ENCODE data around the gene TBX4. TPM values are rescaled to one million over a fixed set of nuclear protein-coding genes. Genes with fewer than 3 reads are reported as not detected.

Gene TBX4
- polyA plus RNA-seq, 2 of the 4 experiments (the other 2 are of a cell fraction), result 0.17 to 0.18 TPM

DNA sequence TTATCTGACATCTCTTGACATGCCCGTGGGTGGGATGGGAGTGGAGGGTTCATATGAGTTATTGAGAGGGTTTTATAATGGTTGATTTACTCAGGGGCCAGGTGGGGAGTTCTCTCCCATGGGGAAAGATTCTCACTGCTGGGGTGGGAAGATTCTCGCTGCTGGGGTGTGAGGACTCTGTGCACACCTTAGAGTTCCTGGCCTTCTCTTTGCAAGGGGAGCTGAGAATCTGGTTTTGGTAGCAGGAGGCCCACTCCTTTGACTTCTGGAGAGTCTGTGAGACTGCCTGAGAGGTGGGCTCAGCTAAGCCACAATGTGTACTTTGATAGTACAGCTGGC, 31.5 kb downstream of the TBX4 start:
- no peak for ATAC-seq
- ChIA-PET CTCF (interaction anchor here (1.0 to 1.6 kb wide), 3 partner anchors 11 to 71 kb away, joined by 3 to 5 read pairs (median 3); no protein-coding TSS in a partner anchor), POLR2A (no interaction called here)
- Histone ChIP-seq H3K9me3 (no peaks in the 10 kb centered on the region), H3K4me2 (no peak overlapping the region), H3K4me3 (no peak overlapping the region), H3K27ac (no peak overlapping the region), H3K4me1 (peaks cover under 1% of the 10 kb centered on the region; the same call in 2 of the 3 replicates)
- no peak for FAIRE-seq
- DNase-seq (ENCODE audit: low read depth in 1 of 2, low spot score in 1 of 2), result no peak
- no peak for TF ChIP-seq RNF2 (IDR thresholded peaks at IDR 0.05; ENCODE audit: borderline replicate concordance, low read depth)
- no peak for TF ChIP-seq TP53 (CRISPR knock-in tag; IDR thresholded peaks at IDR 0.05)
- TF ChIP-seq EP300 (IDR thresholded peaks at IDR 0.05), result no peak
- TF ChIP-seq, protein P1, sequence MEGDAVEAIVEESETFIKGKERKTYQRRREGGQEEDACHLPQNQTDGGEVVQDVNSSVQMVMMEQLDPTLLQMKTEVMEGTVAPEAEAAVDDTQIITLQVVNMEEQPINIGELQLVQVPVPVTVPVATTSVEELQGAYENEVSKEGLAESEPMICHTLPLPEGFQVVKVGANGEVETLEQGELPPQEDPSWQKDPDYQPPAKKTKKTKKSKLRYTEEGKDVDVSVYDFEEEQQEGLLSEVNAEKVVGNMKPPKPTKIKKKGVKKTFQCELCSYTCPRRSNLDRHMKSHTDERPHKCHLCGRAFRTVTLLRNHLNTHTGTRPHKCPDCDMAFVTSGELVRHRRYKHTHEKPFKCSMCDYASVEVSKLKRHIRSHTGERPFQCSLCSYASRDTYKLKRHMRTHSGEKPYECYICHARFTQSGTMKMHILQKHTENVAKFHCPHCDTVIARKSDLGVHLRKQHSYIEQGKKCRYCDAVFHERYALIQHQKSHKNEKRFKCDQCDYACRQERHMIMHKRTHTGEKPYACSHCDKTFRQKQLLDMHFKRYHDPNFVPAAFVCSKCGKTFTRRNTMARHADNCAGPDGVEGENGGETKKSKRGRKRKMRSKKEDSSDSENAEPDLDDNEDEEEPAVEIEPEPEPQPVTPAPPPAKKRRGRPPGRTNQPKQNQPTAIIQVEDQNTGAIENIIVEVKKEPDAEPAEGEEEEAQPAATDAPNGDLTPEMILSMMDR (IDR thresholded peaks at IDR 0.05), result no peak
- no peak for TF ChIP-seq MYC (IDR thresholded peaks at IDR 0.05; ENCODE audit: borderline replicate concordance, low read length)
- no peak for TF ChIP-seq HEYL (CRISPR knock-in tag; IDR thresholded peaks at IDR 0.05)
- no peak for TF ChIP-seq CHD2 (IDR thresholded peaks at IDR 0.05; ENCODE audit: low read length, partially characterized antibody)
- no peak for TF ChIP-seq SMC3 (IDR thresholded peaks at IDR 0.05)
- no peak for TF ChIP-seq NFE2L2 (conservative IDR thresholded peaks at IDR 0.05; ENCODE audit: low read length)
- TF ChIP-seq ZNF302 (CRISPR knock-in tag; IDR thresholded peaks at IDR 0.05), result no peak
- no peak for TF ChIP-seq TFCP2L1 (CRISPR knock-in tag; IDR thresholded peaks at IDR 0.05)
- TF ChIP-seq ESRRA (IDR thresholded peaks at IDR 0.05; ENCODE audit: borderline replicate concordance, low read length), result no peak
- TF ChIP-seq, protein P2, sequence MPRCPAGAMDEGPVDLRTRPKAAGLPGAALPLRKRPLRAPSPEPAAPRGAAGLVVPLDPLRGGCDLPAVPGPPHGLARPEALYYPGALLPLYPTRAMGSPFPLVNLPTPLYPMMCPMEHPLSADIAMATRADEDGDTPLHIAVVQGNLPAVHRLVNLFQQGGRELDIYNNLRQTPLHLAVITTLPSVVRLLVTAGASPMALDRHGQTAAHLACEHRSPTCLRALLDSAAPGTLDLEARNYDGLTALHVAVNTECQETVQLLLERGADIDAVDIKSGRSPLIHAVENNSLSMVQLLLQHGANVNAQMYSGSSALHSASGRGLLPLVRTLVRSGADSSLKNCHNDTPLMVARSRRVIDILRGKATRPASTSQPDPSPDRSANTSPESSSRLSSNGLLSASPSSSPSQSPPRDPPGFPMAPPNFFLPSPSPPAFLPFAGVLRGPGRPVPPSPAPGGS (IDR thresholded peaks at IDR 0.05), result no peak
- TF ChIP-seq HOXB13 (CRISPR knock-in tag; IDR thresholded peaks at IDR 0.05; ENCODE audit: low read depth), result no peak
- TF ChIP-seq JUNB (IDR thresholded peaks at IDR 0.05), result no peak
- TF ChIP-seq KDM1A (IDR thresholded peaks at IDR 0.05; ENCODE audit: low read depth), result no peak
- no peak for TF ChIP-seq GATA3 (IDR thresholded peaks at IDR 0.05; ENCODE audit: borderline replicate concordance)
- TF ChIP-seq HOXA7 (CRISPR knock-in tag; IDR thresholded peaks at IDR 0.05), result no peak
- no peak for TF ChIP-seq CHD4 (IDR thresholded peaks at IDR 0.05; ENCODE audit: borderline replicate concordance)
- WGBS (ENCODE audit: missing lambda C conversion rate), result 37% methylated on average over 2 of the region's 2 CpGs

DNA sequence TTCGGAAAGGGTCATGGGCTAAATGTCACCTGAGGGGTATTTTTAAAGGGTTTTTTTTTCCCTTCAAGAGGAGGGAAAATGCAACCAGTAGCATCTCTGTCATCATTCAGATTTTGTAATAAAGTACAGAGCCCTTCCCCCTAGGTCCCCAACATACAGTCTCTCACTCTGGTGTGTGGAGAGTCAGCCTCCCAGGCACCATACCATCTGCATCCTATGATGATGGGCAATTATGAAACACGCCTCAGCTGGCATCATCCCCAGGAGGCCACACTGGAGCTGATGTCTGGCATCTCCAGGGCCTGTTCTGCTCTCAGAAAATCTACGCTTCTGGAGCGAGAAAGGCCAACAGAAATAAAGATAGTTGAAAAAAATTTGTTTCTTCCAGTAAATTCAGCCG, 32.0 kb downstream of the TBX4 start:
- ChIA-PET CTCF (interaction anchor here (0.7 to 1.6 kb wide), 4 partner anchors 10 to 72 kb away, joined by 3 to 5 read pairs (median 4); no protein-coding TSS in a partner anchor), POLR2A (no interaction called here)
- TF ChIP-seq, protein P3, sequence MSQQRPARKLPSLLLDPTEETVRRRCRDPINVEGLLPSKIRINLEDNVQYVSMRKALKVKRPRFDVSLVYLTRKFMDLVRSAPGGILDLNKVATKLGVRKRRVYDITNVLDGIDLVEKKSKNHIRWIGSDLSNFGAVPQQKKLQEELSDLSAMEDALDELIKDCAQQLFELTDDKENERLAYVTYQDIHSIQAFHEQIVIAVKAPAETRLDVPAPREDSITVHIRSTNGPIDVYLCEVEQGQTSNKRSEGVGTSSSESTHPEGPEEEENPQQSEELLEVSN (IDR thresholded peaks at IDR 0.05; ENCODE audit: borderline replicate concordance, low read depth), result no peak
- TF ChIP-seq KDM1A (IDR thresholded peaks at IDR 0.05; ENCODE audit: low read depth) (no peak), NFE2L2 (conservative IDR thresholded peaks at IDR 0.05; ENCODE audit: low read length) (no peak), CBX2 (IDR thresholded peaks at IDR 0.05; ENCODE audit: borderline replicate concordance, low read depth) (no peak)
- FAIRE-seq, result no peak
- peaks cover 5% of the 10 kb centered on the region for H3K4me1 ChIP-seq
- no peaks in the 10 kb centered on the region for H3K9me3 ChIP-seq
- no peak for DNase-seq (ENCODE audit: low read depth in 1 of 2, low spot score in 1 of 2)
- no peak for ATAC-seq
- no peak overlapping the region for H3K27ac ChIP-seq
- WGBS (ENCODE audit: missing lambda C conversion rate), result 95% methylated on average over 5 of the region's 5 CpGs
- H3K4me2 ChIP-seq, result no peak overlapping the region
- no peak overlapping the region for H3K4me3 ChIP-seq

All from A549 (cell line).